K562 (cell line): ENCODE measurements around the gene IL4I1. TPM values are rescaled to one million over a fixed set of nuclear protein-coding genes. Genes with fewer than 3 reads are reported as not detected.

Experiments
- ATAC-seq: fragments of 200-7000 bp; cut with Tn5 transposase; 3 replicates; pipeline ENCODE4 v1.9.1; 2020; ENCODE audit warnings: moderate library complexity
- BruUV-seq: library from RNA; stranded (reverse); fragments of 400-500 nt; replicated peaks from 2 replicates; lab custom pipeline; 2021; lab: Mats Ljungman, UMichigan
- CTCF ChIA-PET: fragments of 300-600 bp; formaldehyde crosslinking; extraction: SDS; loops from one replicate; lab custom pipeline; 2021; ENCODE audit warnings: low intra/inter-chr PET ratio; lab: Yijun Ruan, JAX
- POLR2A ChIA-PET: fragments of 300-600, 350-650 bp; sonication (Branson Sonifier 250); formaldehyde crosslinking; extraction: SDS; loops from one replicate; lab custom pipeline; 2021; ENCODE audit warnings: antibody characterized with exemption, inconsistent platforms; lab: Yijun Ruan, JAX
- DNase-seq, 4 experiments: peaks; one replicate each; pipeline versions ENCODE4 v3.0.0 to v3.0.0-alpha.2; 2011 to 2018; ENCODE audit warnings: low spot score in 3 of 4, mixed read lengths in 3 of 4; ENCODE audit errors: extremely low read depth in 1 of 4
- FAIRE-seq: peaks from 2 replicates; lab custom pipeline; 2011; peaks lifted over from hg19 to GRCh38; lab: Jason Lieb, UNC
- H2AFZ ChIP-seq: 2 replicates; pipeline ENCODE4 v1.6.0; 2011; ENCODE audit warnings: low read depth, low read length, control low read depth, inconsistent platforms
- H3K27ac ChIP-seq: fragments of 200-600 bp; 3 replicates; pipeline ENCODE4 v1.8.0; 2011; ENCODE audit warnings: low read depth, mild to moderate bottlenecking, control low read depth, inconsistent platforms, low read length, moderate library complexity, mixed read lengths; ENCODE audit errors: extremely low read depth
- H3K27me3 ChIP-seq, 2 experiments: fragments of 300-600 bp in 1 of 2; 2 replicates in 1 of 2; 3 replicates in 1 of 2; pipeline versions ENCODE4 v1.6.0 to v1.8.0; 2011; ENCODE audit warnings: inconsistent platforms in 2 of 2, low read length in 2 of 2, mild to moderate bottlenecking in 1 of 2, mixed read lengths in 1 of 2, moderate library complexity in 1 of 2; ENCODE audit not compliant: control insufficient read depth in 2 of 2, insufficient read depth in 2 of 2
- H3K36me3 ChIP-seq: fragments of 300-600 bp; 3 replicates; pipeline ENCODE4 v1.8.0; 2011; ENCODE audit warnings: mild to moderate bottlenecking, low read length, inconsistent platforms; ENCODE audit not compliant: control insufficient read depth, insufficient read depth
- H3K4me1 ChIP-seq, 2 experiments: fragments of 200-600 bp in 1 of 2; replicated peaks in 1 of 2; 2 replicates in 1 of 2; 3 replicates in 1 of 2; pipeline versions ENCODE4 v1.5.1 to v1.8.0; 2011; ENCODE audit warnings: inconsistent platforms in 2 of 2, low read length in 2 of 2, mild to moderate bottlenecking in 1 of 2, mixed read lengths in 1 of 2, moderate library complexity in 1 of 2; ENCODE audit not compliant: control insufficient read depth in 2 of 2, insufficient read depth in 2 of 2
- H3K4me2 ChIP-seq: 2 replicates; pipeline ENCODE4 v1.6.1; 2011; ENCODE audit warnings: low read length, control low read depth, inconsistent platforms, mixed read lengths; ENCODE audit not compliant: insufficient read depth
- H3K4me3 ChIP-seq: fragments of 200-600 bp; sonication (generic), shearing (Covaris generic); 2 replicates; pipeline ENCODE4 v1.5.1; 2016; ENCODE audit warnings: control low read depth, inconsistent platforms
- H3K79me2 ChIP-seq: fragments of 200-600 bp; 3 replicates; pipeline ENCODE4 v1.8.0; 2011; ENCODE audit warnings: low read length, inconsistent platforms; ENCODE audit not compliant: control insufficient read depth, insufficient read depth
- H3K9ac ChIP-seq, 2 experiments: 2 replicates each; pipeline versions ENCODE4 v1.6.0 to v1.6.1; 2011; ENCODE audit warnings: low read depth in 2 of 2, low read length in 2 of 2, control low read depth in 1 of 2, inconsistent platforms in 1 of 2, mild to moderate bottlenecking in 1 of 2, mixed read lengths in 1 of 2; ENCODE audit not compliant: insufficient read depth in 1 of 2
- H3K9me1 ChIP-seq: one replicate; pipeline ENCODE4 v1.6.0; 2011; ENCODE audit warnings: inconsistent platforms, mild to moderate bottlenecking, low read length, moderate library complexity; ENCODE audit not compliant: control insufficient read depth, insufficient read depth
- H3K9me3 ChIP-seq: replicated peaks from 2 replicates; pipeline ENCODE4 v1.5.1; 2011; ENCODE audit warnings: low read depth, low read length, inconsistent platforms; ENCODE audit not compliant: control insufficient read depth, insufficient read depth
- H4K20me1 ChIP-seq: replicated peaks from 2 replicates; pipeline ENCODE4 v1.6.1; 2011; ENCODE audit warnings: low read length, inconsistent platforms, mixed read lengths; ENCODE audit not compliant: control insufficient read depth, insufficient read depth
- CCNT2 ChIP-seq: IDR thresholded peaks from 2 replicates; pipeline ENCODE4 v1.6.1; 2011; ENCODE audit warnings: borderline replicate concordance, low read depth, mild to moderate bottlenecking, moderate library complexity, mixed read lengths, low read length; ENCODE audit not compliant: insufficient read length; ENCODE audit errors: extremely low read depth
- CHD1 ChIP-seq: fragments of 200-600 bp; sonication (generic); IDR thresholded peaks from one replicate; pipeline ENCODE4 v1.6.1; 2012; ENCODE audit warnings: mild to moderate bottlenecking, moderate library complexity, low read length, inconsistent platforms
- HNRNPUL1 ChIP-seq: fragments of 200-400 bp; formaldehyde crosslinking; IDR thresholded peaks from 2 replicates; pipeline ENCODE4 v1.6.1; 2017; ENCODE audit warnings: low read length
- KAT7 ChIP-seq: sonication (generic); formaldehyde crosslinking; IDR thresholded peaks from 2 replicates; pipeline ENCODE4 v1.8.0; 2022; ENCODE audit warnings: missing genetic modification reagents, mild to moderate bottlenecking, borderline replicate concordance
- MTA3 ChIP-seq: fragments of 450-650 bp; formaldehyde crosslinking; IDR thresholded peaks from 2 replicates; pipeline ENCODE4 v1.6.1; 2017; ENCODE audit warnings: mild to moderate bottlenecking, borderline replicate concordance
- NCOA1 ChIP-seq: fragments of 450-650 bp; IDR thresholded peaks from 2 replicates; pipeline ENCODE4 v1.6.1; 2016; ENCODE audit warnings: low read depth
- RBFOX2 ChIP-seq: fragments of 200-400 bp; formaldehyde crosslinking; IDR thresholded peaks from 2 replicates; pipeline ENCODE4 v1.6.1; 2017; ENCODE audit warnings: low read depth, mild to moderate bottlenecking, low read length, moderate library complexity
- SUPT5H ChIP-seq: fragments of 450-650 bp; IDR thresholded peaks from 2 replicates; pipeline ENCODE4 v1.6.1; 2016
- ZNF778 ChIP-seq: fragments of 450-650 bp; formaldehyde crosslinking; IDR thresholded peaks from 2 replicates; pipeline ENCODE4 v1.4.0; 2020; ENCODE audit warnings: mild to moderate bottlenecking, moderate library complexity
- WGBS: fragments of 100-300 bp; shearing (Covaris generic); methylation state at CpG from one replicate; pipeline ENCODE4 v1.1.6; 2016; ENCODE audit warnings: low coverage, mixed read lengths; ENCODE audit not compliant: insufficient coverage; ENCODE audit errors: missing lambda C conversion rate; 5-methylcytosine and 5-hydroxymethylcytosine counted together
- in situ Hi-C: fragments of 300-500 bp; cut with MboI; formaldehyde crosslinking; loops from 4 replicates; pipeline ENCODE4 v1.15.0; 2018; ENCODE audit warnings: inconsistent platforms, mixed read lengths
- intact Hi-C: fragments of 100-400 bp; cut with micrococcal nuclease; formaldehyde crosslinking; loops from 2 replicates; pipeline ENCODE4 v1.14.2; 2022
- polyA plus RNA-seq, 8 experiments: library from polyadenylated mRNA; depleted of rRNA in 4 of 8; stranded (reverse) in 5 of 8; unstranded in 3 of 8; fragments of >200 nt; fragmentation: Nextera tagmentation in 2 of 8; fragmentation: Illumina TruSeq in 1 of 8; extraction: Ambion mirVana in 2 of 8; extraction: Trizol in 1 of 8; gene quantifications; 2 replicates each; pipeline versions ENCODE4 v1.2.1 to v1.2.3, GENCODE V29; 2011 to 2014; ENCODE audit warnings: inconsistent platforms in 1 of 8, missing spikeins in 1 of 8
- total RNA-seq, 7 experiments: library from RNA; depleted of rRNA in 6 of 7; stranded (reverse); fragments of >200 nt in 6 of 7; fragmentation: Illumina TruSeq in 2 of 7; extraction: Trizol in 2 of 7; gene quantifications; 2 replicates each; pipeline versions ENCODE4 v1.2.1 to v1.2.3, GENCODE V29; 2011 to 2021; ENCODE audit warnings: low replicate concordance in 1 of 7
- TF ChIP-seq, protein P1 (sequence below): fragments of 450-650 bp; conservative IDR thresholded peaks from 2 replicates; pipeline ENCODE4 v1.6.1; 2016; ENCODE audit warnings: missing genetic modification characterization, low read depth, mild to moderate bottlenecking, control low read depth, missing compliant biosample characterization
- TF ChIP-seq, protein P2 (sequence below), 3 experiments: IDR thresholded peaks in 2 of 3; conservative IDR thresholded peaks in 1 of 3; 2 replicates each; pipeline ENCODE4 v1.5.1; 2011 to 2012; ENCODE audit warnings: low read length in 3 of 3, mild to moderate bottlenecking in 3 of 3, control low read depth in 2 of 3, improper control_type of control experiment in 1 of 3, inconsistent platforms in 1 of 3, low read depth in 1 of 3, mixed read lengths in 1 of 3, moderate library complexity in 1 of 3; ENCODE audit not compliant: insufficient read depth in 2 of 3
- TF ChIP-seq, protein P3 (sequence below), 2 experiments: IDR thresholded peaks; 2 replicates each; pipeline ENCODE4 v1.6.1; 2011; ENCODE audit warnings: borderline replicate concordance in 1 of 2, control low read depth in 1 of 2, low read depth in 1 of 2, low read length in 1 of 2, mild to moderate bottlenecking in 1 of 2, mixed read lengths in 1 of 2, moderate library complexity in 1 of 2; ENCODE audit not compliant: insufficient read depth in 1 of 2, insufficient read length in 1 of 2, poor library complexity in 1 of 2, severe bottlenecking in 1 of 2; ENCODE audit errors: extremely low read depth in 1 of 2
- TF ChIP-seq, protein P4 (sequence below): IDR thresholded peaks from 2 replicates; pipeline ENCODE4 v1.6.1; 2016; ENCODE audit warnings: missing genetic modification characterization, missing compliant biosample characterization

Gene IL4I1
- total and polyA plus RNA-seq, 9 of the 15 experiments (the other 6 are each of a cell fraction or from before 2014, with no cell fraction given), result 0.06 to 0.95 (median 0.43) TPM; not detected in 2

DNA sequence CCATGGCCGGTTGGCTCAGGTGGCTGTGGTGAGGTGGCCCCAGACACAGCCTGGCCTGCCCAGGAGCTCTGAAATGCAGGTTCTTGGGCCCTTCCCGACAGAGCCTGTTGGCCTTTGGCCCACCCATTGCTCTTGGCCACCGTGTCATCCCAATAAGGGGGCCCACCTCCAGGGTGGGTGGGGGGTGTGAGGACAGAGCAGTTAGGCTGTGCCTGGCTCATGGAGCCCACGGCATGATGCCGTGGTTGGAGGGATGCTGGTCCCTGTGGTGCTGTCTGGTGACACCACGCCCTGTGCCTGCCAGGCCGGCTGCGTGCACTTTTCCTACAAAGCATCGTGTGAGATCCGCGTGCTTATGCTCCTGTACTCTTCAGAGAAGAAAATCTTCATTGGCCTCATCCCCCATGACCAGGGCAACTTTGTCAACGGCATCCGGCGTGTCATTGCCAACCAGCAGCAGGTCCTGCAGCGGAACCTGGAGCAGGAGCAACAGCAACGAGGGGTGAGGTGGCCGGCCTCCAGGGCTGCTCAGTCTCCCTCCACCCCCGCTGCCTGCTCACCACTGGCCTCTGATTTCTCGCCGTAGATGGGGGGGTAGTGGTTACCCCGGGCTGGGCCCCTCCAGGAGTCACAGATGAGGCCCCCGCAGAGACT, 36.9 kb downstream of the IL4I1 start:
- CTCF ChIA-PET, result no interaction called here
- H3K27me3 ChIP-seq, result no peaks in the 10 kb centered on the region
- peaks cover 1% of the 10 kb centered on the region for H3K9me1 ChIP-seq
- H3K9ac ChIP-seq, result peak overlapping the region in 1 of 2 experiments; percentile 40; a peak in 2 of 4 replicates
- 85% methylated on average over 19 of the region's 22 CpGs for WGBS
- peaks cover 22% of the 10 kb centered on the region; the same call in 1 of the 2 replicates for H4K20me1 ChIP-seq
- ATAC-seq (no peak), FAIRE-seq (no peak), DNase-seq (no peak)
- in situ Hi-C loops, result no loop called here
- H2AFZ ChIP-seq, result no peak overlapping the region
- H3K36me3 ChIP-seq, result peaks cover 97% of the 10 kb centered on the region
- intact Hi-C loops, result no loop called here
- H3K79me2 ChIP-seq, result peaks cover 18% of the 10 kb centered on the region
- peaks cover 6 to 86% of the 10 kb centered on the region in 2 experiments; a peak in 4 of 5 replicates for H3K4me1 ChIP-seq
- BruUV-seq, result no TSS peak
- no peak overlapping the region for H3K4me2 ChIP-seq
- H3K27ac ChIP-seq, result no peak overlapping the region; the same call in 2 of the 3 replicates
- no peaks in the 10 kb centered on the region for H3K9me3 ChIP-seq
- H3K4me3 ChIP-seq, result no peak overlapping the region
- POLR2A ChIA-PET, result interaction anchor here (0.5 to 1.0 kb wide), 3 partner anchors 8 to 279 kb away, joined by 3 to 4 read pairs (median 3); partner anchors contain the start of gene NOSIP
- no peak for TF ChIP-seq KAT7
- TF ChIP-seq NCOA1, result no peak
- TF ChIP-seq, protein P1, sequence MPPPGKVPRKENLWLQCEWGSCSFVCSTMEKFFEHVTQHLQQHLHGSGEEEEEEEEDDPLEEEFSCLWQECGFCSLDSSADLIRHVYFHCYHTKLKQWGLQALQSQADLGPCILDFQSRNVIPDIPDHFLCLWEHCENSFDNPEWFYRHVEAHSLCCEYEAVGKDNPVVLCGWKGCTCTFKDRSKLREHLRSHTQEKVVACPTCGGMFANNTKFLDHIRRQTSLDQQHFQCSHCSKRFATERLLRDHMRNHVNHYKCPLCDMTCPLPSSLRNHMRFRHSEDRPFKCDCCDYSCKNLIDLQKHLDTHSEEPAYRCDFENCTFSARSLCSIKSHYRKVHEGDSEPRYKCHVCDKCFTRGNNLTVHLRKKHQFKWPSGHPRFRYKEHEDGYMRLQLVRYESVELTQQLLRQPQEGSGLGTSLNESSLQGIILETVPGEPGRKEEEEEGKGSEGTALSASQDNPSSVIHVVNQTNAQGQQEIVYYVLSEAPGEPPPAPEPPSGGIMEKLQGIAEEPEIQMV, result no peak
- TF ChIP-seq, protein P2, sequence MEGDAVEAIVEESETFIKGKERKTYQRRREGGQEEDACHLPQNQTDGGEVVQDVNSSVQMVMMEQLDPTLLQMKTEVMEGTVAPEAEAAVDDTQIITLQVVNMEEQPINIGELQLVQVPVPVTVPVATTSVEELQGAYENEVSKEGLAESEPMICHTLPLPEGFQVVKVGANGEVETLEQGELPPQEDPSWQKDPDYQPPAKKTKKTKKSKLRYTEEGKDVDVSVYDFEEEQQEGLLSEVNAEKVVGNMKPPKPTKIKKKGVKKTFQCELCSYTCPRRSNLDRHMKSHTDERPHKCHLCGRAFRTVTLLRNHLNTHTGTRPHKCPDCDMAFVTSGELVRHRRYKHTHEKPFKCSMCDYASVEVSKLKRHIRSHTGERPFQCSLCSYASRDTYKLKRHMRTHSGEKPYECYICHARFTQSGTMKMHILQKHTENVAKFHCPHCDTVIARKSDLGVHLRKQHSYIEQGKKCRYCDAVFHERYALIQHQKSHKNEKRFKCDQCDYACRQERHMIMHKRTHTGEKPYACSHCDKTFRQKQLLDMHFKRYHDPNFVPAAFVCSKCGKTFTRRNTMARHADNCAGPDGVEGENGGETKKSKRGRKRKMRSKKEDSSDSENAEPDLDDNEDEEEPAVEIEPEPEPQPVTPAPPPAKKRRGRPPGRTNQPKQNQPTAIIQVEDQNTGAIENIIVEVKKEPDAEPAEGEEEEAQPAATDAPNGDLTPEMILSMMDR (IDR thresholded peaks at IDR 0.05 in 2 of 3, conservative IDR thresholded peaks at IDR 0.05 in 1 of 3; ENCODE audit: insufficient read depth in 2 of 3, low read depth in 1 of 3, low read length in 3 of 3), result no peak
- no peak for TF ChIP-seq MTA3
- peak; percentile 46 for TF ChIP-seq SUPT5H
- no peak for TF ChIP-seq ZNF778 (CRISPR knock-in tag)
- TF ChIP-seq, protein P3, sequence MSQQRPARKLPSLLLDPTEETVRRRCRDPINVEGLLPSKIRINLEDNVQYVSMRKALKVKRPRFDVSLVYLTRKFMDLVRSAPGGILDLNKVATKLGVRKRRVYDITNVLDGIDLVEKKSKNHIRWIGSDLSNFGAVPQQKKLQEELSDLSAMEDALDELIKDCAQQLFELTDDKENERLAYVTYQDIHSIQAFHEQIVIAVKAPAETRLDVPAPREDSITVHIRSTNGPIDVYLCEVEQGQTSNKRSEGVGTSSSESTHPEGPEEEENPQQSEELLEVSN (IDR thresholded peaks at IDR 0.05; ENCODE audit: borderline replicate concordance in 1 of 2, extremely low read depth in 1 of 2, insufficient read depth in 1 of 2, insufficient read length in 1 of 2, low read depth in 1 of 2, low read length in 1 of 2, poor library complexity in 1 of 2, severe bottlenecking in 1 of 2), result no peak
- no peak for TF ChIP-seq CHD1
- no peak for TF ChIP-seq HNRNPUL1
- TF ChIP-seq, protein P4, sequence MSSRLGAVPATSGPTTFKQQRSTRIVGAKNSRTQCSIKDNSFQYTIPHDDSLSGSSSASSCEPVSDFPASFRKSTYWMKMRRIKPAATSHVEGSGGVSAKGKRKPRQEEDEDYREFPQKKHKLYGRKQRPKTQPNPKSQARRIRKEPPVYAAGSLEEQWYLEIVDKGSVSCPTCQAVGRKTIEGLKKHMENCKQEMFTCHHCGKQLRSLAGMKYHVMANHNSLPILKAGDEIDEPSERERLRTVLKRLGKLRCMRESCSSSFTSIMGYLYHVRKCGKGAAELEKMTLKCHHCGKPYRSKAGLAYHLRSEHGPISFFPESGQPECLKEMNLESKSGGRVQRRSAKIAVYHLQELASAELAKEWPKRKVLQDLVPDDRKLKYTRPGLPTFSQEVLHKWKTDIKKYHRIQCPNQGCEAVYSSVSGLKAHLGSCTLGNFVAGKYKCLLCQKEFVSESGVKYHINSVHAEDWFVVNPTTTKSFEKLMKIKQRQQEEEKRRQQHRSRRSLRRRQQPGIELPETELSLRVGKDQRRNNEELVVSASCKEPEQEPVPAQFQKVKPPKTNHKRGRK (tag), result no peak
- peak; percentile 23 for TF ChIP-seq CCNT2
- TF ChIP-seq RBFOX2, result peak; percentile 52; the same call in 1 of the 2 replicates
